ENCODE measurements around the gene PLA2G1B.

DNA sequence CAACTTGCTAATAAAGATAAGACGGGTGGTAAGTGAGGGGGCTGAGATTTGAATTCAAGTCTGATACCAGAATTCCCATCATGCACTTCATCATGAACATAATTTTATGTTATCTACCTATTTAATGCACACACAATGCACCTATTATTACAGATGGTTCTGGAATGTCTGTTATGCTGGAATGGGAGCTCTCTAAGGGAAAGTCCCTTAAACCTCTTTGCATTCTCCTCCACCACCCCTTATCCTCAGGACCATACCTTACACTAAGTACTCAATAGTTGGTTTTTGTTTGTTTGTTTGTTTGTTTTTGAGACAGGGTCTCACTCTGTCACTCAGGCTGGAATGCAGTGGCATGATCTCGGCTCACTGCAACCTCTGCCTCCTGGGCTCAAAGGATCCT is 48.4 kb upstream of the PLA2G1B start:
- TF ChIP-seq GATA3 (IDR thresholded peaks at IDR 0.05; ENCODE audit: low read depth, low read length) (no peak), GATA2 (IDR thresholded peaks at IDR 0.05; ENCODE audit: low read depth, low read length) (no peak)
